Measurements from ENCODE around the gene MRLN.

The MRLN gene

GRCh38 chr10:59706851-59707797, 46.1 kb downstream of the MRLN start:
- DNase-seq = no peak

- DNase-seq = no peak
These were observed 47.3 kb downstream of the MRLN start for GRCh38 chr10:59705931-59706330.

- DNase-seq = no peak
These were observed 48.6 kb downstream of the MRLN start for GRCh38 chr10:59704630-59705029.

GRCh38 chr10:59702347-59702746, 50.9 kb downstream of the MRLN start:
- no peak for DNase-seq

GRCh38 chr10:59700709-59701108, 52.5 kb downstream of the MRLN start:
- no peak for DNase-seq

GRCh38 chr10:59698326-59698725, 54.9 kb downstream of the MRLN start:
- peak in 19 of 51 donors; percentile 1 to 63 (median 18) for DNase-seq

GRCh38 chr10:59695637-59696036, 57.6 kb downstream of the MRLN start:
- no peak for DNase-seq

GRCh38 chr10:59694936-59695335, 58.3 kb downstream of the MRLN start:
- no peak for DNase-seq

GRCh38 chr10:59692113-59692512, 61.1 kb downstream of the MRLN start:
- no peak for DNase-seq

GRCh38 chr10:59688921-59689351, 64.3 kb downstream of the MRLN start:
- DNase-seq = no peak

- no peak for DNase-seq
These were observed 65.6 kb downstream of the MRLN start for GRCh38 chr10:59687657-59688056.
